ENCODE results near the gene ZNF569.

The ZNF569 gene

DNA sequence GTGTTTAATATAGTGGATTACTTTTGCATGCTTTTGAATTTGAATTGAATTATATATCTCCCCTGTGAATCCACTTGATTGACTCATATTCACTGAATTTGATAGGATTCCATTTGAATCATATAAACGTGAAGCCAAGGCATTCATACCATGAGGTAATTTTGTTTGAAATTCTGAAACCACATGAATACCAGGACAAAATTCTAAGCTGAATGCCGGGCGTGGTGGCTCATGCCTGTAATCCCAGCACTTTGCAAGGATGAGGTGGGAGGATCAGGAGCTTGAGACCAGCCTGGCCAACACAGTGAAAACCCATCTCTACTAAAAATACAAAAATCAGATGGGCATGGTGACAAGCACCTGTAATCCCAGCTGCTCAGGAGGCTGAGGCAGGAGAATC is 43.9 kb upstream of the ZNF569 start:
- Histone ChIP-seq H3K9me3 (ENCODE audit: insufficient read depth, low read length) (peaks cover 19% of the 10 kb centered on the region; the same call in 1 of the 2 replicates), H3K4me2 (ENCODE audit: low read depth, low read length, poor library complexity, severe bottlenecking) (no peak overlapping the region), H3K4me3 (ENCODE audit: insufficient read depth, low read length, poor library complexity, severe bottlenecking) (no peak overlapping the region), H3K9ac (ENCODE audit: low read length) (no peak overlapping the region), H3K27ac (ENCODE audit: low read depth, low read length) (no peak overlapping the region), H3K27me3 (ENCODE audit: low read length) (no peaks in the 10 kb centered on the region), H3K9me2 (replicated peaks; ENCODE audit: insufficient read depth, low read length) (no peaks in the 10 kb centered on the region), H2AFZ (ENCODE audit: low read depth, low read length, severe bottlenecking) (no peak overlapping the region), H3K36me3 (ENCODE audit: low read length) (no peaks in the 10 kb centered on the region), H3F3A (ENCODE audit: insufficient read depth) (no peaks in the 10 kb centered on the region), H4K20me1 (ENCODE audit: low read depth, low read length) (no peaks in the 10 kb centered on the region), H3K79me2 (ENCODE audit: insufficient read depth, low read length) (no peaks in the 10 kb centered on the region)
- TF ChIP-seq, protein P1, sequence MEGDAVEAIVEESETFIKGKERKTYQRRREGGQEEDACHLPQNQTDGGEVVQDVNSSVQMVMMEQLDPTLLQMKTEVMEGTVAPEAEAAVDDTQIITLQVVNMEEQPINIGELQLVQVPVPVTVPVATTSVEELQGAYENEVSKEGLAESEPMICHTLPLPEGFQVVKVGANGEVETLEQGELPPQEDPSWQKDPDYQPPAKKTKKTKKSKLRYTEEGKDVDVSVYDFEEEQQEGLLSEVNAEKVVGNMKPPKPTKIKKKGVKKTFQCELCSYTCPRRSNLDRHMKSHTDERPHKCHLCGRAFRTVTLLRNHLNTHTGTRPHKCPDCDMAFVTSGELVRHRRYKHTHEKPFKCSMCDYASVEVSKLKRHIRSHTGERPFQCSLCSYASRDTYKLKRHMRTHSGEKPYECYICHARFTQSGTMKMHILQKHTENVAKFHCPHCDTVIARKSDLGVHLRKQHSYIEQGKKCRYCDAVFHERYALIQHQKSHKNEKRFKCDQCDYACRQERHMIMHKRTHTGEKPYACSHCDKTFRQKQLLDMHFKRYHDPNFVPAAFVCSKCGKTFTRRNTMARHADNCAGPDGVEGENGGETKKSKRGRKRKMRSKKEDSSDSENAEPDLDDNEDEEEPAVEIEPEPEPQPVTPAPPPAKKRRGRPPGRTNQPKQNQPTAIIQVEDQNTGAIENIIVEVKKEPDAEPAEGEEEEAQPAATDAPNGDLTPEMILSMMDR (IDR thresholded peaks at IDR 0.05; ENCODE audit: insufficient read depth, low read length, poor library complexity, severe bottlenecking), result no peak
- no peak for TF ChIP-seq EZH2phosphoT487 (conservative IDR thresholded peaks at IDR 0.05; ENCODE audit: low read length)

DNA sequence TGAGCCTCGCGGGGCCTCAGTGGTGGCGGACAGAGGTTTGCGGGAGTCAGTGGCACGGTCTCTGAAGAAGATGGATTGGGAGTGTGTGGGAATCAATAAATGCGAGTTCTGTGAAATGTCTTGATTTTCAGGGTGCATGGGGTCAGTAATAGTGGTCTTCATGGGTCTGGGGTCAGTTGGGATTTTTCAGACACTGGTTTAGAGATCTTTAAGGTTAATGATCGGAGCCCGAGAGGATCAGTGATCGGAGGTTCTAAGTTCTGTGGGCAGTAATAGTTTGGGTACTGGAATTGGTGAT is 39.9 kb upstream of the ZNF569 start:
- TF ChIP-seq, protein P1 (IDR thresholded peaks at IDR 0.05; ENCODE audit: insufficient read depth, low read length, poor library complexity, severe bottlenecking), result no peak
- TF ChIP-seq EZH2phosphoT487 (conservative IDR thresholded peaks at IDR 0.05; ENCODE audit: low read length), result no peak
- H3K79me2 ChIP-seq (ENCODE audit: insufficient read depth, low read length), result no peaks in the 10 kb centered on the region
- no peaks in the 10 kb centered on the region for H4K20me1 ChIP-seq (ENCODE audit: low read depth, low read length)
- no peak overlapping the region for H3K27ac ChIP-seq (ENCODE audit: low read depth, low read length)
- H3K9me2 ChIP-seq (replicated peaks; ENCODE audit: insufficient read depth, low read length), result no peaks in the 10 kb centered on the region
- H3K4me3 ChIP-seq (ENCODE audit: insufficient read depth, low read length, poor library complexity, severe bottlenecking), result no peak overlapping the region
- no peaks in the 10 kb centered on the region for H3K36me3 ChIP-seq (ENCODE audit: low read length)
- H3F3A ChIP-seq (ENCODE audit: insufficient read depth), result no peaks in the 10 kb centered on the region
- H2AFZ ChIP-seq (ENCODE audit: low read depth, low read length, severe bottlenecking), result no peak overlapping the region
- H3K9me3 ChIP-seq (ENCODE audit: insufficient read depth, low read length), result peaks cover 22% of the 10 kb centered on the region; the same call in 1 of the 2 replicates
- no peak overlapping the region for H3K4me2 ChIP-seq (ENCODE audit: low read depth, low read length, poor library complexity, severe bottlenecking)
- no peaks in the 10 kb centered on the region for H3K27me3 ChIP-seq (ENCODE audit: low read length)
- no peak overlapping the region for H3K9ac ChIP-seq (ENCODE audit: low read length)

DNA sequence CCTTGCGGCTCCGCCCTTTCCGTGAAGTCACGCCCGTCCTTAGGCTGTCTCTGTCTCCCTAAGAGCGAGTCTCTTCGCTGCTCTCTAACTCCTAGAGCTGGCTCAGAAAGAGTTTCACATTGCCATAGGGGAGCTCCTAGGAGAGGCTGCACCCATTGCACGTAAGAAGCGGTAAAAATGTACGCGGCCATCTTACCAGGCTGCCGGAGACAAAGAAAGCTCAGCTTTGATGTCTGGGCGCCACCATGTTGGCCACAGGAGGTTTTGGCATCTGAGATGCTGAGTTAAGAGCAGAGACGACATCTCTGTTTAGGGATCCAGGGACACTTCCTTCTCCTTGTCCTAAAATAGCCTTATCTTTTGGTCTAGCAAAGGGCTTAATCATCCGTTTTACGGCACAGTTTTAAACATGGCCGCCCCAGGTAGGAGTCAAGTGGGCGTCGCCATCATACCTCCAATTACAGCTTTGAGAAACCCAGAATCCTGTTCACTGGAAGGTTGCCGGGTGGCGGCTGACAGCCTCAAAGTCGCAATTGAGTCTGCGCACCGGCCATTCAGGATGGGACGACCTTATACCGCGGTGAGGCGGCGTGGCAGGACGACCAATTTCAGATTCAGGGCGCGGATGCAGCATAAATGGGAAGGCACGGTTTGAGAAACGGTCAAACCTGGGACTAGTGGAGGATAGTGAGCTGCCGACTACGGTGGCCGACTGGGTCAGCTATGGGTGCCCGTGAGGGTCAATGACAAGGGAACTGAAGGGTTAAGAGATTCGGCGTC is 39.3 kb upstream of the ZNF569 start, which contains the start of gene ZNF793:
Gene ZNF793 (plus strand): TSS at position 553 of the 780 bp plus-strand sequence. CDS start 16,501 bp downstream, outside the sequence.
- no peaks in the 10 kb centered on the region for H4K20me1 ChIP-seq (ENCODE audit: low read depth, low read length)
- no peak within 1 kb of the TSS for H3K4me3 ChIP-seq (ENCODE audit: insufficient read depth, low read length, poor library complexity, severe bottlenecking)
- no peak within 1 kb of the TSS for H3K27ac ChIP-seq (ENCODE audit: low read depth, low read length)
- no peak for TF ChIP-seq EZH2phosphoT487 (conservative IDR thresholded peaks at IDR 0.05; ENCODE audit: low read length)
- H3K9me2 ChIP-seq (replicated peaks; ENCODE audit: insufficient read depth, low read length), result no peaks in the 10 kb centered on the region
- H3F3A ChIP-seq (ENCODE audit: insufficient read depth), result no peaks in the 10 kb centered on the region
- H3K36me3 ChIP-seq (ENCODE audit: low read length), result no peaks in the 10 kb centered on the region
- H3K27me3 ChIP-seq (ENCODE audit: low read length), result no peaks in the 10 kb centered on the region
- H3K9me3 ChIP-seq (ENCODE audit: insufficient read depth, low read length), result peaks cover 22% of the 10 kb centered on the region; the same call in 1 of the 2 replicates
- H3K9ac ChIP-seq (ENCODE audit: low read length), result no peak within 1 kb of the TSS
- no peak within 1 kb of the TSS for H3K4me2 ChIP-seq (ENCODE audit: low read depth, low read length, poor library complexity, severe bottlenecking)
- no peak within 1 kb of the TSS for H2AFZ ChIP-seq (ENCODE audit: low read depth, low read length, severe bottlenecking)
- no peaks in the 10 kb centered on the region for H3K79me2 ChIP-seq (ENCODE audit: insufficient read depth, low read length)

DNA sequence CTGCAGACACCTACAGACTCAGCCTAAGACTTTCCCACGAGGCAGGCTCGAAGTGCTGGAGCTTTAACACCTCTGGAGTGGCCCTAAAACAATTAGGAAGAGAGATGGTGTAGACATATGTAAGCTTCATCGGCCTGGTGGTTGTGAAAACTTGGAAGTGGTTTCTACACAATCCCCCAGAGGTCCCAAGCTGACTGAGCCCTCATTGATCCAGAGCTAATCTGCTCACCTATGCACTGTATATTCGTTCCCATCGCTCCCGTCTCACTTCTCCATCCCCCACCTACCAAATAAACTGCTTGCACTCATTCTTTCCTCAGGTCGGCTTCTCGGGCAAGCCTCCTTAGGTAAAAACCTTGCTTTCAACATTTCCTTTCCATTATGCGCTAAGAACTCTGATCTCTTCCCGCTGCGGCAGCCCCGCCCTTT is 38.7 kb upstream of the ZNF569 start:
- no peak overlapping the region for H2AFZ ChIP-seq (ENCODE audit: low read depth, low read length, severe bottlenecking)
- no peak overlapping the region for H3K9ac ChIP-seq (ENCODE audit: low read length)
- H3K79me2 ChIP-seq (ENCODE audit: insufficient read depth, low read length), result no peaks in the 10 kb centered on the region
- no peaks in the 10 kb centered on the region for H3K36me3 ChIP-seq (ENCODE audit: low read length)
- H3K27ac ChIP-seq (ENCODE audit: low read depth, low read length), result no peak overlapping the region
- no peaks in the 10 kb centered on the region for H3K27me3 ChIP-seq (ENCODE audit: low read length)
- no peaks in the 10 kb centered on the region for H3K9me2 ChIP-seq (replicated peaks; ENCODE audit: insufficient read depth, low read length)
- H3K9me3 ChIP-seq (ENCODE audit: insufficient read depth, low read length), result peaks cover 22% of the 10 kb centered on the region; the same call in 1 of the 2 replicates
- H3K4me3 ChIP-seq (ENCODE audit: insufficient read depth, low read length, poor library complexity, severe bottlenecking), result no peak overlapping the region
- H3K4me2 ChIP-seq (ENCODE audit: low read depth, low read length, poor library complexity, severe bottlenecking), result no peak overlapping the region
- no peaks in the 10 kb centered on the region for H4K20me1 ChIP-seq (ENCODE audit: low read depth, low read length)
- no peak for TF ChIP-seq EZH2phosphoT487 (conservative IDR thresholded peaks at IDR 0.05; ENCODE audit: low read length)
- TF ChIP-seq, protein P1 (IDR thresholded peaks at IDR 0.05; ENCODE audit: insufficient read depth, low read length, poor library complexity, severe bottlenecking), result no peak
- H3F3A ChIP-seq (ENCODE audit: insufficient read depth), result no peaks in the 10 kb centered on the region
